COLO668 (cell line): Measurements from ENCODE around the gene RTN4RL1.

Experiments
- DNase-seq: peaks from one replicate; lab custom pipeline; 2025; ENCODE audit not compliant: unreplicated experiment; lab: John Stamatoyannopoulos, UW

Gene RTN4RL1, protein sequence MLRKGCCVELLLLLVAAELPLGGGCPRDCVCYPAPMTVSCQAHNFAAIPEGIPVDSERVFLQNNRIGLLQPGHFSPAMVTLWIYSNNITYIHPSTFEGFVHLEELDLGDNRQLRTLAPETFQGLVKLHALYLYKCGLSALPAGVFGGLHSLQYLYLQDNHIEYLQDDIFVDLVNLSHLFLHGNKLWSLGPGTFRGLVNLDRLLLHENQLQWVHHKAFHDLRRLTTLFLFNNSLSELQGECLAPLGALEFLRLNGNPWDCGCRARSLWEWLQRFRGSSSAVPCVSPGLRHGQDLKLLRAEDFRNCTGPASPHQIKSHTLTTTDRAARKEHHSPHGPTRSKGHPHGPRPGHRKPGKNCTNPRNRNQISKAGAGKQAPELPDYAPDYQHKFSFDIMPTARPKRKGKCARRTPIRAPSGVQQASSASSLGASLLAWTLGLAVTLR

DNA sequence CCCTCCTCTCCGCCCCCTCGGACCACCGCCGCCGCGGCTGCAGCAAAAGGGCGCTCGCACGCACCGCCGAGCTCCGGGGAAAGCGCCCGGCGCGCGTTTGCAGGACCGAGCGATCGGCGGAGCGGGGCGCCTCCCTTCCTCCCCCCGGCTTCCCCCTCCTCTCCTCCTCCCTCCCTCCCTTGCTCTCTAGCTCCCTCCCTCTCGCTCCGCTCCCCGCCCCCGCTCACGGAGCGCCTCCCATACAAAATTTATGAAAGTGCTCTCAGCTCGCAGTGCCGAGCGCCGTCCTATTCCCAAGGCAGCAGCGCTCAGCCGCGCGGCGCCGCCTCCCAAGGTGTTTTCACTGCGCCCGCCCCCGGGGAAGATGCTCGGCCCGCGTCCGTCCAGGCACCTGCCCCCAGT, at the start of gene RTN4RL1:
Gene RTN4RL1, minus strand, starts transcription at position 115 of the 402 bp plus-strand sequence. CDS start 469 bp downstream, outside the sequence.
- peak; percentile 32 for DNase-seq

DNA sequence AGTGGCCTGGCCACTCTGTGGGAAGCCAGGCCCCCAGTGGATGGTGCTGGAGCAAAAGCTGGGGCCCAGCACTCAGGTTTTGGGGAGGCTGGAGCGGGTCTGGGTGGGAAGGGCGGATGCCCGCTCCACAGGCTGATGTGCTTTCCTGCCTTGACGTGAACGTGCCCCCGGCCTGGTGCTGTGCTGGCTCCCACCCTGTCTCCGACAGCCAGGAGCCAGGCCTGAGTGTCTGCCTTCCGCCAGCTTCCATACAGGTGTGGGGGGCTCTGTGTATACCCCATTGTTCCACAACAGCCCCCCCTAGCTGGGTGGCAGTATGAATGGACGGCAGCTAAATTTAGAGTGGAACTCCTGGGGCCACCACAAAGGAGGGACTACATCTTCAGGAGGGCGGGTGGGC, 49.8 kb upstream of the RTN4RL1 start:
- DNase-seq = no peak

DNA sequence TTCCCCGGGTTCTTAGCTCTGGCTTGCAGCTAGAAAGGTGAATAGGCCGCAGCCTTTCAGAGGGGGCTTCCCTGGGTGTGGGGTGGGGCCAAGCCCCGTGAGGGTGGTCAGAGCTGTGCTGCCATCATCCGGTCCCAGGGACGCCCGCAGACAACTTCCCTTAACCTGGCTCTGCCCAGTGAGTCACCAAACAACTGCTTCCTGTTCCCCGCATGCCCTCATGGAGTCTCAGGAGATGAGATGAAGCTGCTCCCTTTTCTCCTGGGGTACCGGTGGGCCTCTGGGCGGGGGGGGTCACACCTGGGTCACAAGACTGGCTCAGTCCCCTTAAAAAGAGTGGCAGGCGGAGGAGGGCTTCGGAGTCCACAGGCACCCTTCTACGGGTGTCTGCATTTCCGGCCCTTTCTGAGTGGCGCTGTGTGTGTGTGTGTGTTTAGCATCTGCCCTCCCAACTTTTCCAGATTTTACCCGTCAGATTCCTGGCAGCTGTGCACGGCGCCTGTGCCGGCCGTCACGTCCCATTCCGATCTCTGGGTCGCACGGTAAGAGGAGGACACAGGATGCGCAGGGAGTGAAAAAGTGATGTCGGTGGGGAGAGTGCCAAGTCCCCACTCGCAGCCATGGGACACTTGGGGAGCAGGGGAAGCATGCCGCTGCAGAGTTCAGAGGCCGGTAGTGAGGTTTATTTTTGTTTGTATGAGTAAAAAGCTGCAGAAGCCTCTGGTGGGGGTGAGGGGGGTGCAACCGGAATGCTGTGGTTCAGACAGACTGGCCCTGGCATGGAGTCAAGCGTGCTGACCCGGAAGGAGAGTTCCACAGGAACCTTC, 46.5 kb upstream of the RTN4RL1 start:
- no peak for DNase-seq

DNA sequence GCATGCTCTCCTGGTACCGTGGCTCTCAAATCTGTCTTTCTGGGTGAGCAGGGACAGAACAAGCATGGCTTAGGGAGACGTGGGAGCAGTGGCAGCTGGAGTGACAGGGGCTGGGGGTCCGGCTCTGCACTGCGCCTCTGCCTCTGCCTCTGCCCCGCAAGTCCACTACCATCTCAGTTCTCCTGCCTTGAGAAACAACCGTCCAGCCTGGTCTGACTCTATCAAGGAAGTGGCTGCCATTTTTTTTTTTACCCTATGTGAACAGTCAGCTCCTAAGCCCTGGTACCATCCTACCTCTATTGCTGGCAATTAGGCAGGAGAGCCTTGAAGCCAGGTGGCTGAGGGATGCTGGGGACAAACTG, 45.9 kb upstream of the RTN4RL1 start:
- no peak for DNase-seq

DNA sequence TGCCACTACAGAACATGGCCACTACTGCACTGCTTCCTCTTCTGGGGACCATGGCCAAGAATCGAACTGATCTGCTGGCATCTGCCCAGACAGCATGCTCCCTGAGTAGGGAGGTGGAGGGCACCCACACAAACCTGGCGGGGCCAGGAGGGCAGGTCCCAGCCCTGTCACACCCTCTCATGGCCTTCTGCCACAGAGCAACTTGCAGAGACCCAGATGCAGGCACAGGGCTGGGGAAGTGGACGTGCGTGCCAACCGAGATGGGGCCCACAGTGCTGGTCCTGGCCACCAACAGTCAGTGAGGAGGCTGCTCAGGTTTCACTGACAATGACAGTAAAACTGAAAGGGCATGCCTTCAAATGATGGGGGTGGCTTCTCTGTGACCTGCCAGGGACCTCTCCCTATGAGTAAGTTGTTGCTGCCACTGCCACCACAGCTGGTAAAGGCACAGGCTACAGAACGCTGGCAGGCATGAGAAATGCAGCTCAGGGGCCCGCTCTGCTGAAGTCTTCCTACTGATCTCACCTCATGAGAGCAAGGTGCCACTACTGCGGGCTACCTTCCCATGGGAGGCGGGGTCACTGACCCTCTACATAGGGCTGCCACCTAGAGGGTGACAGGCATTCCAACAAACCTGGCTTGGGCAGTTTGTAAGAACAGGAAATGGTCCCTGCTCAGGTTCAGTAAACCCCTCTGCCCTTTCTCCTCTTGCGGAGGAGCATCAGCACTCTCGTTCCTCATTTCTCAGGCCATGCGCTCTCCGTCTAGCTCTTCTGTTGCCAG, 45.3 kb upstream of the RTN4RL1 start:
- no peak for DNase-seq

DNA sequence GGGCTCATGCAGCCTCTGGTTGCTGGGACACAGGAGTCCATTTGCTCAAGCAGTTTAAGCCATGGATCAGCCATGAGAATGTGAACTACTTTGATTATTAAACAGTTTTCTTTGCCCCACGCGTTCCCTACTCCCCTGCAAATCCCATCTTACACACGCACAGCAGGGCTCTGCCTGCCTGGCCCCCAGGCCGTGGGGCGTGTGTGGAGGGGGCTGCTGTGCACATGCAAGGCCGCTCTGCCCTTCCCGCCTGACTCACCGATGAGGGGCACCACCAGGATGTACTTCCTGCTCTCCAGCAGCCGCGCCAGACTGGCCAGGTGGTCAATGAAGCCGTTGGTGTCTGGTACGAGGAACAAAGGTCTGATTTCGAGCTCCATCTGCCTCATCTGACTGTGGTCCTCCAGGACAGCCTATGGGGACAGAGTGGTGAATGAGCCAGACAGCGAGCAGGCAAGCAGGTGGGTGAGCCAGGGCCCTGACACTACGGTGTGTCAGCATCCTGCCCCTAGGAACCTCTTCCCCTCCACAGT, 43.5 kb upstream of the RTN4RL1 start:
- peak; percentile 31 for DNase-seq

DNA sequence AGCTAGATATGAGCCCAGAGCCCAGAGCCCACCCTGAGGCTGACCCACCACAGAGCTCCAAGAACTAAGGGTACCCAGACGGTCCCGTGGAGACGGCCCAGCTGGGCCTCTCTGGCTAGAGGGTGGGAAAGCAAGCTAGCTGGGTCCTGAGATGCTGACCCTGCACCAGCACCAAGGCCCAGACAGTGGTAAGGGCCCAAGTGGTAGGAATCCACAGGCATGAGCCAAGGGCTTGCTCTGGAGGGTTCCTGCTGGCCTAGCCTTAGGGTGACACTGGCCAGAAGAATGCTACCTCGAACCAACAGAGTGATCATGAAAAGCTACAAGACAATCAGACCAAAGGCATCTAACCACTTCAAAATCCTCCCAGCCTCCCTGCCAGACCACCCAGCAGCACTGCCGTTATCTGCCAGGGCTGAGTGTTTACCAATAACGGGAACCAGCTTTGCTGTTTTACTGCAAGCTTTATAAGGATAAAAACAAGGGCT, 42.9 kb upstream of the RTN4RL1 start:
- DNase-seq = no peak

DNA sequence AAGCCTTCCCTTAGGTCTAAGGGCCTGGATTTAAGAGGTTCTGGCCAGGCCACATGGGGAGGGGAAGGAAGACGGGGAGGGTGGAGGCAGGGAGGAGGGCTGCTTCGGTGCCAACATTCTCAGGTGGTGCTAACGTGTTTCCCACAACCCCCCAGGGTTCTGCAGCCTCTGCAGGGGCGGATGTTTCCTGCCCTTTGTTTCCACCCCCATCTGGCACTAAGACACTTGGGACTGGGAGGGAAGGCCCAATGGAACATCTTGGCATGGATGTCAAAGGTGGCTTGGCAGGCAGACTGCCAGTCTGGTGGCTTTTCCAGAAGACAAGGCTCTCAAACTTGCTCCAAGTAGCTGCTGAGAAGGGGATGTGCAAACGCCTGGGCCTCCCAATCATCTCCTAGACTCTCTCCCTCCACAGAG, 42.5 kb upstream of the RTN4RL1 start:
- no peak for DNase-seq

DNA sequence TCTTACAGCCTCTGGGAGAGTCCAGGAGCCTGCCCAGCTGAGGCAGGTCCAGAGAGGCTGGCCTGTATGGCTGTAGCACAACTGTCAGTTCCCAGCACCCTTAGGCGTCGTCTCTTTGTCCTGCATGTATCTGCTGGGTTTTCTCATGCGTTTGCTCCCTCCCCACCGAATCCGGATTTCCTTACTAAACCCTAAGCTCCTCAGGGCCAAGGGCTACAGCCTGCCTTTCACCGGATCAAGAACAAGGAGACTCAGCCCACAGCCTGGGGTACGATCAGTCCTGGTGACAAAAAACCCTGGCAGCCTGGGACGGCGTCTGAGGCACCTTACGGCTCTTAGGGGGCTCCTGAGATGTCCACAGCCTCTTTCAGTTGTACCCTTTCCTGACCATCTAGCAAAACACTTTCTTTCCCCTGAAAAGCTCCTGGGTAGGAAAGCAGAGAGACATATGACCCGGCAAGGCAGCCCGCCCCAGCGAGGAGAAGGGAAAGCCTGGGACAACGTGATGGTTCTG, 42.0 kb upstream of the RTN4RL1 start:
- no peak for DNase-seq

DNA sequence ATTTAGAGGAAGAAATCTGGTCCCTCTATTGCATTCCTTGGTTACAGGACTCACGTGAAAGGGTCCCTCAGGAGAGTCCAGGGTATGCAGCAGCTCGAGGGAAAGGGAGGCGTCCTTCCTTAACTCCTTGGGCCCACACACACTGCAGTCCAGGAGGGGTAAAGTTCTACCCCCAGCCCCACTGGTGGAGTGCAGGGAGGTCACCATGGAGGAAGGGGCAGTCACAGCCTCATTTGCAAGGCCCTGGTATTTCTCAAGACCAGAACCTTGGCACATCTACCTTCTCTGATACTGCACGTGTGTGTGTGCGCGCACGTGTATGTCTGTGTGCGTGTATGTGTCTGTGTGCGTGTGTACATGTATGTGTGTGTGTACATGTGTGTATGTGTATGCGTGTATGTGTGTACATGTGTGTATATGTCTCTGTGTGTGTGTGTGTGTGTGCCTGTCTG, 40.8 kb upstream of the RTN4RL1 start:
- DNase-seq = no peak

DNA sequence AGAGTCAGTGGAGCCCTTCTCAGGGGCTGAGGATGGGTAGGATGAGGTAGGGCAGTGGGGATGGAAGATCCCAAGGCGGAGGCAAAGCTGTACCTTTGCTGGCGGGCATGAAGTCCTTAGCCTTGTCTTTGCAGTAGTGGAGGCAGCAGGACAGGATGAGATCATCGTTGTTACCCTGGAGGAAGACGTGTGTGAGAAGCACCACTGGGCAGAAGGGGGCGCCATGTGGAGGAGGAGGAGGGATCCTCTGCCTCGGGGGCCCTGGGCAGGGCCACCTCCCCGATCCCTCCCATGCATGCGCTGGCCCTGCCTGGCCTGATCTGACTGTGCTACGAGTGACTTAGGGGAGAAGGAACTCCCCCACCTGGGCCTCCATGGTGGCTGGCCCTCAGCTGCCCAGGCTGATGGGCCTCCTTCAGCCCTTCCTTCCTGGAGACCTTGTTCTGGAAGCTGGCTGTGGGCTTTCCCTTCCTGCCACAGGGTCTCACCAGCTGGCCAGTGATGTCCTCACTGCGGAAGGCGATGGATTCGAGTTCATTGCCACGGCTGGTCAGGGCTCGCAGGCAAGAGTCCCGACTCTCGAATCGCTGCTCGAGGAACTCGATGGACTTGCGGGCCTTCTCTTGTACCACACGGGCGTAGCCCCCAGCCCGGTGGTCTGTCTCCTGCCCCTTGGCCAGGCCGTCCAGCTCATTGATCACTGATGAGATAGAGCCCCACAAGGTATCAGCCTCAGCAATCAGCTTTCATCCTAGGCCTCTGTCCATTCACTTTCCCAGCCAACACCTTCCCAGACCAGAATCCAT, 40.0 kb upstream of the RTN4RL1 start:
- peak; percentile 11 for DNase-seq

DNA sequence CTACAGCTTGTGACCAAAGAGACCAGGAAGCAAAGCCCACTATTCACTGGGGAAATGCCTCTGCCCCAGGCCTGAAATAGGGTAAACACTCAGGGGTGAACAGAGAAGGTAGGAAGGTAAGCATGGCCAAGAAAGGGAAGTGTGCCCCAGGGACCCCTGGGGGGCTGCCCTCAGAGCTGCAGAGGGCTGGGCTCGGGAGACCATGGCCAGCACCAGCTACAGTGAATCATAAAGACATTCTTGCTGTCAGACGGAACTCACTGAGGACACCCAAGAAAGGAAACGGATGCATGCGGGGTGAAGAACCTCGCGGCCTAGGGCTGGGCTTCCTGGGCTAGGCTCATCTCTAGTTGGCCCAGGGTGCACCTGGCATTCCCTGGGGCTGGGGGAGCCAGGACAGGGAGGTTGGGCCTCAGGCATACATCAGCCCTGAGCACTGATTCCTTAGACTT, 39.4 kb upstream of the RTN4RL1 start:
- no peak for DNase-seq

DNA sequence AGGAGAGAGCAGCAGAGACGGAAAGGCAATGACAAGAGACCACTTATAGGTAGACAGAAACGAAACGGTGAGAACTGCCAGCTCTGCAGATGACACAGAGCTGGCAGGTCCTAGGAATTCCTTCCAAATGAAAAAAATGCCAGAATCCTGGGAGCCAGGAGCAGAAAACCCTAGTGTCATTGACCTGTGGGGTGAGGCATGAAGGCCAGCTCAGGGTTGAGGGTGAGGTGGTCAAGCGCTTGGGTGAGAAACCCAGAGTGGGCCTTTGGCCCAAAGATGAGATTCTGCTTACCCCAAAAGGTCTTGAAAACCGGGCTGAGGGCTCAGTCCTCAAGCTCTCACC, 39.0 kb upstream of the RTN4RL1 start:
- DNase-seq = no peak

DNA sequence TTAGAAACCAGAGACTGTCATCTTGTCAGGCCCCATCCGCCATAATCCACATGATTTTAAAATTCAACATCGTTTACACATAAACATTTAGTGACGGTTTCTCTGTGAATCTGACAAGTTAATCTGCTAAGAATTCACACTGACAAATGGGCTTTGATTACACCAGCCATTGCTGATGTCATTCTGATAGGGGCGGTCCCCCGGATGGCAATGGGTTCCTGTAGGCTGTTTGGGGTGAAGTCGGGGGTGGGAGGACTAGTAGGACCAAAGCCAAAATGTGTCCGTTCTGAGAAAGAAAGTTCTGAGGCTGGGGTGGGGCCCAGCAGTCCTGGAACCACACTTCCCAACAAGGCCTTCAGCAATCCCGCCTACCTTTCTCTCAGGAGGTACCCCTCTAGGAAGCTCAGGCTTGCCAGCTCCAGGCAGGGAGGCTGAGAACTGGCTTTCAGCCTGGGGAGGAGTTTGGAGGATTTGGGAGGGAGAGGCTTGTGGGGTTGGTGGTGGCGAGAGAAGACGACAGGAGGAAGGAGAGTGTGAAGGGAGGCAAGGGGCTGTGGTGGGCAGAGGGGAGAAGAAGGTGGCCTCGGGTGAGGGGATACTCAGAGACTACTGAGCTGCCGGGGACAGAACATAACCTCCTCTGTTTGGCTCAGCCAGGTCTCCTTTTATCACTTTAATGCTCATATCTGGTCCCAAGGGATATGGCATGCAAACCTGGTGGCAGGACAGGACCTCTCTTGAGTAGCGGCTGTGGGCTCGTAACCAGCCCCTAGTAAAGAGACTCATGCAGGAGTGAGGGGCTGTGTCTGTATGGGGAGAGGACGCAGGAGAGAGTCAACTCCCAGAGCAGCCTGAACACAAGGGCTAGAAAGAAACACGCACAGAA, 38.4 kb upstream of the RTN4RL1 start:
- DNase-seq = no peak

DNA sequence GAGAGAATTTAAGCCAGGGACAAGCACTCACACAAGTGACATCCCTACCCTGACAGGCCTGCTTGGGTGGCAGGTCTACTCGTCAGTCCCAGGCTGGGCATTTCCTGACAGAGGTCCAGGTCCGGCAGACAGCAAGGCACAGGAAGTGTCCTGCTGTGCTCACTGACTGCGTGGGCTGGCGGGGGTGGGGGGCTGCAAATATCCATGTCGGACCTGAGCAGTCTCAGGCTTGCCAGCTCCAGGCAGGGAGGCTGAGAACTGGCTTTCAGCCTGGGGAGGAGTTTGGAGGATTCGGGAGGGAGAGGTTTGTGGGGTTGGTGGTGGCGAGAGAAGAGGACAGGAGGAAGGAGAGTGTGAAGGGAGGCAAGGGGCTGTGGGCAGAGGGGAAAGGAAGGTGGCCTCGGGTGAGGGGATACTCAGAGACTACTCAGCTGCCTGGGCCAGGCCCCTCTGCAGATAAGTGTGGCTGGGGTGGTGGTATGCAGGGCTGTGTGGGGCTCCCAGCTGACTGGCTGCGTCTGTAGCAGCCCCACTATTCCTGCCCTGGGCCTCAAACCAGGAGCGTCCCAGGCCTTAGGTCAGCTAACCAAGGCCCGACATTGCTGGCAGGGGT, 37.5 kb upstream of the RTN4RL1 start:
- no peak for DNase-seq

DNA sequence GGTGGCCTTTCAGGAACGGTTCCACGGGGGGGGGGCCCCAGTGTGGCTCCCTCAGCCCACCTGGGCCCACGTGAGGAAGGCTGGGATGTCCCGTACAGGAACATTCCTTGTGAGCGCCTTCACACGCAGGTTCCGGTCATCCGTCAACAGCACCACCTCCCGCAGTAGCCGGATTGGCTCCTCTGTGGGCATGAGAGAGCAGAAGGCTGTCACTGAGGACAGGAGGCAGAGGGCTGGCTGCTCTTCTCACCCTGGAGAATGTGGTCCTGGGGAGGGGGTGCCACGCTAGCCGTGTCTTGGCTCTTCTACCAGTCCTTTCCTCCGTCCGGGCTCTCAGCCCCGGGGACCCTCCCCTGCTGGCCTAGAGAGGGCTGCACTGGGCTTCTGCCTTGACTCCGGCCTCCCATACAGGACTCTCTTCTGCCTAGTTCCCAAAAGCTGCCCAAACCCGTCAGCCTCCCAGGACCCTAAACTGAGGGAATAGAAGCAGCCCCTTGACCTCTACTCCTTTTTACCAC, 36.4 kb upstream of the RTN4RL1 start:
- DNase-seq = no peak

DNA sequence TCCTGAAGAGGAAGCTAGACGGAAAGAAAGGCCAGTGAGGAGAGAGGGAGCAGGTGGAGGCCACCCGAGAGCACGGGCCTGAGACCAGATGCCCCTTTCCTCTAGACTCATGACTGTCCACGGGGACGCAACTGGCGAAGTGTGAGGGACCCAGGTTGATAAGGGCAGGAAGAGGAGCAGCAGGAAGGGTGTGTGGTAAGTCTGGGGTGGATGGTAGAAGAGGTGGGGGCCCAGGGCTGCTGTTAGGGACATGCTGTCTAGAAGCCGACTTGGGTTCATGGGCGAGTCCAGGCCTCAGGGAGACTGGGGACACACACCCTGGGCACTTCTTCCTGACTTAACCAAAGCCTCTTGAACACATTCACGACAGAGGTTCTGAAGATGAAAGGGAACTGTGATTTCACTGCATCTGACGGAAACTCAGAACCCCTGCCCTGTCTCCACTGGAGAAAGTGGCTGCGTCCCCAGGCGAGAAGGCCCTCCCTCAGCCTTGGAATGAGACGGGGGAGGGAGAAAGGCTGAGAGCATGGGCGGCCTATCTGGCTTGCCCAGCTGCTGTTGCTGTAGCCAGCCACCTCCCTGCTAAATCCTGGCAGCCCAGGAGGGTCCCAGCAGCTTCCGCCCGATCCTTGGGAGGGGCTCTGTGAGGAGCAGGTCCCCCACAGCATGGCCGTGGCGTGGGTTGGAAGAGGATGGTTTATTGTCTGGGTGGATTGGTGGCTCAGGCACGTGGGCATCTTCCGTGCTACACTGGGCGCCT, 35.7 kb upstream of the RTN4RL1 start:
- no peak for DNase-seq

DNA sequence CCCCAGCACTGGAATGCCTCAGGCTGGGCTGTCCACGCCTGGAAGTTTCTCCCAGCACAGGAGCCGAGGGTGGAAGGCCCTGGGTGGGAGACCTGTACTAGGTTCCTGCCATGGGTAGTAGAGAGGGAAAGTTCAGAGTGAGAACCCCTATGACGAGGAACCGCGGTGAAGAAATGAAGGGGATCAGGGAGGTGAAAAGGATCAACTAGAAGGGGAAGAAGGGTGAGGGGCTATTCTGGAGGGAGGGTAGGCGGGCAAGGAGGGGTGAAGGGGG, 35.2 kb upstream of the RTN4RL1 start:
- no peak for DNase-seq
